HG03520 (cell line): ENCODE measurements around the gene ZNF366.

Source experiments
- ATAC-seq: cut with Tn5 transposase; IDR thresholded peaks from one replicate; pipeline ENCODE4 v1.9.1; 2021; ENCODE audit warnings: mild to moderate bottlenecking, moderate library complexity; ENCODE audit not compliant: unreplicated experiment

ZNF366 gene

DNA sequence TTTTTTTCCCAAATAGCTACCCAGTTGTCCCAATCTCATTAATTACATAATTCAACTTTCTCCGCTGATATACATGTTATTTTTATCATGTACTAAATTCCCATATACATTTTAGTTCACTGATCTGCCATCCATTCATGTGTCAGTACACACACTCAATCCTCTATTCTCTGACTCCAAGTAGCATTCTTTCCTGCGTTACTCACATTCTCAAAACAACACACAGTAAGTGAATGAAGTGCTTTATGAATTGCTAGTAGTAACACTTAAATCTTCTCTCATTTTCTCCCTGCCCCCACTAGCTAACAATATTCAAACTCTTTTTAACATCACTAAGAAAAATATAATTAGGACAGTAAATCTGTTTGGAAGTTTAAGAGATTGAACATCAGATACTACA, 8.9 kb downstream of the ZNF366 start:
- ATAC-seq = no peak

DNA sequence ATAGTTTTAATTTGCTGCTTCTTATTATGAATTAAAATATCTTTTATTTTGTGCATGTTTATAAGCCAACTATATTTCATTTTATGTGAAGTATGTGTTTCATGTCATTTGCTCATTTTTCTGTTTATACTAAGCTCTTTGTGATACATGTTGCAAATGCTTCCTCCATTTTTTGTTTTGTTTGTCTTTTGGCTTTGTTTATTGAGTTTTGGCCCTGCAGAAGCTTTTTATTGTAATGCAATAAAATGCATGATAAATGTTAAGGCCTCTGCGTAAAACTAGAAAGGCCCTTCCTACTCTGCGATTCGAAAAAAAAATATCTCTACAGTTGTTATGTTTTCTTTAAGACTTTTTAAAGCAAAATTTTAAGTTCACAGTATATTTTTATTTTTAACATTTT, 9.4 kb downstream of the ZNF366 start:
- no peak for ATAC-seq

DNA sequence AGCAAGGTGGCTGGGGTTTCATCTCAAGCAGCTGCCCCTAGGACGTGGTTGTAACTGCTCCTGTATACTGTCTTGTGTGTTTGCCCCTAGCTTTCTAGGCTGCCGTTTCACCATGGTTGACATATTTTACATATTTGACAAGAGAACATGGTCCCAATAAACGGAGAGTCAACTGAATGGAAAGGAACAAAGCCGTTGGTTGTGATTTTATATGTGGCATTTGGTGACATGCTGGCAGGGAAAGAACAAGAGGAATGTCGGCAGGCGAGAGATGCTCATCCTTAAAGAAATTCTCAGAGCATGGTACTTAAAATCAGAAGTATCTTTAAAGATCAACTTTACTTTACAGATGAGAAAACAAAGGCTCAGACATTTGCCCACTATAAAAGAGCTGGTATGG, 11.8 kb downstream of the ZNF366 start:
- no peak for ATAC-seq

DNA sequence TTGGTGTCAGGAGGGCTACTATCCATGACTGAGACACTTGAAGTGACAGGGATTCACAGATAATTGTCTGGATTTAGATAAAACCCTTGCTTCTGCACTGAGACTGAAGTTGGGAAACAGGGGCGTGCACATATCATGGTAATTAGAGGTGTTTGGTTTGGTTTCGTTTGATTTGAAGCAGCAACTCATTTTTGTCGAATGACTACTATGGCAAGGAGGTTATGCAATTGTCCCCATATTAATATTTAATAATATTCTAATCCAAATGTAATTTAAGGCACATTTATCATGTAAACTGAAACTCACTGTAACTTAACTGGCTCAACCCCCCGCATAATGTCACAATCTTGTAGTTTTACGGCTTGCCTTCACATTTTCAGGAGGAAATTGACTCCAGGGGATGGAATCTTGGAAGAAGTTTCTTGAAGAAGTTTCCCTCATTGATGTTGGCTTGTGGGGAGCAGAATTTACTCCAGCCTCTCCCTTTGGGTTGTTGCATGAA, 12.5 kb downstream of the ZNF366 start:
- ATAC-seq = no peak

DNA sequence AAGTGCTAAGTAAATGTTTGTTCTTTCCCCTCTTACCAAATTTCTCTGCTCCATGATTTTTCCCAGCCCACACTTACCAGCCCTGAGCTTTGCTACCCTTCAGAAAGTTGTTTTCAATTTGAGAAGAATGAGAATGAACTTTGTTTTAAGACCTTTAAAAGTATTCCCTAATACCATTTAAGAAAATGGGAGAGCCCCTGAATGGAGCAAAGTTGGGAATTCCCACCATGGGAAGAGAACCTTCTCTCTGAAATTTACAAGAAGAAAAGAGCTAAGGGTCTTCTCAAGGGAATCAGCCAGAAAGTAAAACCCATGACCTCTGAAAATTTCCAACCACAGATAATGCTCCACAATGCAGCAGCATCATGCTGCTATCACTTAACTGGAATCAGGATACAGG, 17.7 kb downstream of the ZNF366 start:
- ATAC-seq = no peak

DNA sequence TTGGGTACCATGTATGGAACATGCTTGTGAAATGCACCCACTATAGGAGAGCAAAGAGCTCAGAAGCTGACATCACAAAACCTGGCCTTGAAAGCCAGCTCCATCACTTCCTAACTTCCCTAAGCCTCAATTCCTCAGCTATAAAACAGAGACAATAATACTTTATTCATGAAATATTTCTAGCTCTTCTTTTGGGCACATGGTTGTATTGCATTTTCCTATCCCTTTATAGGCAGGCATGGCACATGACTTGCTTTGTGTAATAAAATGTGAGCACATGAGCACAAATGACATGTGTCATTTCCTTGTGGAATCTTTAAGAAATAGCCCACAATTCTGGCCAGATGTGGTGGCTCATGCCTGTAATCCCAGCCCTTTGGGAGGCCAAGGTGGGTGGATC, 18.5 kb downstream of the ZNF366 start:
- ATAC-seq = no peak

DNA sequence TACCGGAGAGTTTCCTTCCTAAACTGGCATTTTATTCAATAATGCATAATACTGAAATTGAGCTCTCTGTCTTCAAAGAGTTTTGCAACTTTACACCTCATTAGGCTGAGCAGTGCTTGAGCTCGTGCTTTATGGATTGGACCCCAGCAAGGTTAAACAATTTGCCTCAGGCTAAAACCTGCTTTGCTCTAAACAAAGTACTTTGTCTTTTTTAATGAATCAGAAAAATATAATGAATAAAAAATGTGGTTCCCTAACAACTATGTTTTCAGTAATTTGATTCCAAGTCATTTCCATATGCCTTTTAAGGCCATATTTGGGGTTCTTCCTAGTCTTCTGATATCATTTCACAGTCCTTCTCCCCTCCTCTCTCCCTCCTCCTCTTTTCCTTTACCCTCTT, 20.0 kb downstream of the ZNF366 start:
- no peak for ATAC-seq

DNA sequence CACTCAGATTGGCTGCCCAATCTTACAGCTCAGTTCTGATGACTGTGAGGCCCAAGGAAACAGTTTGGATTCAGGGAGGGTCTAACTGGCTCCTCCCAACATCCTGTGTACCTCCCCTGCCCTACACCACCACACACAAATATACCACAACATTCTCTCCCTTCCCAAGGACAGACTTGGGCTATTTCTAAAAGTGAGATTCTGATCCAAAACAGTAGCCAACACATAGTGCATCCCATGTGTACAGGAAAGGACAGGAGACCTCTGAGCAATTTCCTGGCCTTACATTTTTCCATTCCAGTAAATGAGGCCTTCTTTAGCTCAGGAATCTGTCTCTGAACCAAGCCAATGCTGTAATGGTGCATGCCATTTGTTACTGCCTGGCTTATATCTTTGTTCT, 20.8 kb downstream of the ZNF366 start:
- no peak for ATAC-seq

DNA sequence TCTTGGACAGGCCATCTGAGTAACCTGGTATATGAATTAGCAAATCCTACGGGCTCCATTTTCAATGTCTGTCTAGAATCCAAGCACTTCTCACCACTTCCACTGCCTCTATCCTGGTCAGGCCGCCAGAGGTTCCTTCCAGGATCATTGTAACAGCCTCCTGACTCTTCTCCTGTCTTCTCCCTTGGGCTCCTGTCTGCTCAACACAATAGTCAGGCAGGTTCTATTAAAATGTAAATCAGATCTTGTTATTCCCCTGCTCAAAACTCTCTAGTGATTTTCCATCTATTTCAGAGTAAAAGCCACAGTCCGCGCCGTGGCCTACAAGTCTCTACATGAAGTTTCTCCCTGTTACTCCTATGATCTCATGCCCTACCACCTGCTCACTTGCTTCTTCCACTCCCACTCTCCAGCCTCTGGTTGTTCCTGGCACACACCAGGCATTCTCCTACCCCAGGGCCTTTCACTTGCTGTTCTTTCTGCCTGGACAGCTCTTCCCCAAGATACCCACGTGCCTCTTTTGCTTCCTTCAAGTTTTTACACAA, 21.7 kb downstream of the ZNF366 start:
- ATAC-seq = no peak

DNA sequence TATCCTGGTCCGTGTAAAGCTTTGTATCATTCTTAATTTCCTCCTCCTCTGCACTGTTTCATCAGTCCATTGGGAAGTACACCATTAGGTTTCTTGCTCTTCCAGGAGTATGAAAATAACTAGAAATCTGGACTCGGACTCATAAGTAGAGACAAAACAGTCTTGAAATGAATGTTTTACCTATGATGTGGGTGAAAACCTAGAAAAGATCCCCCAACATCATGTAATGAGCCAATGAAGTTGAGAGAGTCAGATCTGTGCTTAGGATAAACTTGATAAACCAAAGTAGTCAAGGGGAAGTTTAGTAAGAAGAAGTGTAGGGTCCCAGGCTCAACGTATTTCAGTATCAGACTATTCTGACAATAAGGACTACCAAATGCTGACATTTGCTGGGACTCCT, 25.2 kb downstream of the ZNF366 start:
- ATAC-seq = no peak

DNA sequence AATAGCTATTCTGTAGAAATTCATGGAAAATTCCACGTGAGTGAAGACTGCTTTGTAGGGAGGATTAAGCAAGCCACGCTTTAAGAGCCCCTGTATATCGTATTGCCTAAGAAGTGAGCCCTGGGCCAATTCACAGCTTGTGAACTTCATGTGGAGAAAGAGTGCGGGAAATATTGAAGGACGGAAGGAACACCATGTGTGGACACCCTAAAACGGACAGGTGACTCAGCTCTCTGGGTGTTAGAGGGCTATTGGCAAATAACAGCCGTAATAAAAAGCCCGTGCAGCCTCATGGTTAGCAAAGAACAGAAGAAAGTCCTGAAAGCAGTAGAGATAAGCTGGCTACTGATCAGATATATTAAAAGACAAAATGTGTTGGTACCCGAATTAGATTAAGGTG, 26.4 kb downstream of the ZNF366 start:
- ATAC-seq = no peak

DNA sequence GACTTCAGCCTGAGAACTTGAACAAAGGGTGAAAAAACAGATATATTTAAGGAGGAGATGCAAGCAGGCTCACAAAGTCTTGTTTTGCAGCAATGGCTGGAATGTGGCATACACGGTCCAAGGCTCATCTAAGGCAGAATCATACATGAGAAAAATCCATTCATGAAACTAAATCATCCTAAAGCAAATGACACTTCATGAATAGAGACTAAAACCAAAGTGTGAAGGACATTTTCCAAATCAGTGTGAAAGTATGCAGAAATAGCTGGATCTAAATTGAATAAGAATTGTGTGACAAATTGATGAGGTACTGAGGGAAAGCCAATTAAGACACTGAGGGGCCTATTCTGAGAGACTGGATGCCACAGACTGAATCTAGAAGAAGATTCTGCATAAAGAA, 27.3 kb downstream of the ZNF366 start:
- no peak for ATAC-seq

DNA sequence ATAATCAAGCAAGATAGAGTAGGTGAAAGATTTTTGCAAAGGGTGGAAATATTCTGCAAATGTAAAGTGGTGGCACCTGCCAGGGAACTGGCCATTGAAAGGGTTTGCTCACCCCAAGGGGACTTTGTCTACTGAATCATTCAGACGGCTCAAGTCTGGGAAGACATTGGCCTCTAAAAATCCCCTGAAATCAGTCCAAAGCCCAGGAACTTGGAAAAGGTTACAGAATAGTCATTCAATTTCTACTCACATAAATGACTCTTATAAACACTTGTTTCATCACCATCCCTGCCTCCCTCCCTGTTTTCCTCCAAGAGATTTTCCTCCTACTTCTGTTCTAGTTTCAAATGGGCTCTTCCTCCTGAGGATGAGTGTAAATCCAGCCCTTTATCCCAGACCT, 28.5 kb downstream of the ZNF366 start:
- ATAC-seq = no peak

DNA sequence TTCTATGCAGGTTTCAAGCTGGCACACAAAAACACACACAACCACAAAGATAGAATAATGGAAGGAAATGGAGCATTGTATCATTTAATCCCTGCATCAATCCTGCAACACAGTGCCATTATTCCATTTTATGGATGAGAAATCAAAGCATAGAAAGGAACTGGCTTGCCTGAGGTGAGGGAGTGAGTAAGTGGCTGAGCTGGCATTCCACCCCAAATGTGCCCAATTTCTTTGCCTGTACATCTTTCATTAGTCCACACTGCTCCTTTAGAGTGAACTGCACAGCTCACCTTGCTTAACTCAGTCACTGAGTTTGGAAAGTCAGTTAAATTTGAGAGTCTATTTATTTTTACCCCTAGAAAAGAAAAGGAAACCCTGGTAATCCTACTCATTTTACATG, 28.9 kb downstream of the ZNF366 start:
- ATAC-seq = no peak

DNA sequence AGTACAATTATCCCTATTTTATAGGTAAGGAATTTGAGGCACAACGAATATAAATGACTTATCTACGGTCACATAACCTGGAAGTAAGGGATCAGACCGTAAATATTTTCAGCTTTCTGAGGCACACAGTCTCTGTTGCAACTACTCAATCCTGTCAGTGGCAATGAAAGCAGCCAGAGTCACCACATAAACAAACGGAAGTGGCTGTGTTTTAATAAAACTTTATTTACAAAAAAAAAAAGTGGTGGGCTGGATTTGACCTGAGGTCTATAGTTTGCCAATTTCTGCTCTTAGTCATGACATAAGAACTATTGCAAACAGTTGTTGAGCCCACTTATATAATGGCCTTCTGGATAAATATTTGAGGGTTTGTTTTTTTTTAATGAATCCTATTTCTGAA, 29.6 kb downstream of the ZNF366 start:
- ATAC-seq = no peak

DNA sequence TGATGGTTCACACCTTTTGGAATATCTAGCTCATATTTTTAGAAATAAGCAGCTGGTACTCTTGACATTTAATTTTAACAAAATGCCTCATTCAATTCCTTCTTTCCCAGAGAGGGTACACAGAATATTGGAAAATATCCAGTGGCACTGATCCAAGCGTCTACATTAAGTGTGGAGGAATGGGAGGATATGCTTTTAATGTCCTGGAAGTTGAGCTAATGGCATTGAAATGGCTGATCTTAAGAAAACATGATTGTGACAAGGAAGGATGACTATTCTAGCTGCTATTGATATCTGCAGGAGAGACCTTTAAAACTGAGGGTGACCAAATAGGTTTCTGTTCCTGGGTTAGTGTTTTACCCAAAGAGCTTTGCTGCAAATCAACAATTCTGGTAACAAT, 30.0 kb downstream of the ZNF366 start:
- no peak for ATAC-seq

DNA sequence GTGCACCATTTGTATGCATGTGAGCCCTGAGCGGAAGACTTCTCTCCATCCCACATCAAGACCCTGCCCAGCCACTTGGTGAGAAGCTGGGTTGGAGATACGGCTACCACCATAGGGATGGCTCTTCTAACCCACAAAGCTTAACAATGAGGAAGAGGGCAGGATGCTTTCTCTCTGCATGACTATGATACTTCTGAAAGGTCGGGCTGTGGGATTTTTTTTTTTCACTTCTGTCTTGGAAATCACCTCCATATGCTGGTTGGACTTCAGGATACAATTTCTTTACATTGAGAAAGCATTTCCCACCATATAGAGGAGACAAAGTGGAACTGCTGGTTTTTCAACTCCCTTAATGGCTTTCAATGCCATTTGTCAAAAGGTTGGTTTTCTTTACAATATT, 30.5 kb downstream of the ZNF366 start:
- no peak for ATAC-seq

DNA sequence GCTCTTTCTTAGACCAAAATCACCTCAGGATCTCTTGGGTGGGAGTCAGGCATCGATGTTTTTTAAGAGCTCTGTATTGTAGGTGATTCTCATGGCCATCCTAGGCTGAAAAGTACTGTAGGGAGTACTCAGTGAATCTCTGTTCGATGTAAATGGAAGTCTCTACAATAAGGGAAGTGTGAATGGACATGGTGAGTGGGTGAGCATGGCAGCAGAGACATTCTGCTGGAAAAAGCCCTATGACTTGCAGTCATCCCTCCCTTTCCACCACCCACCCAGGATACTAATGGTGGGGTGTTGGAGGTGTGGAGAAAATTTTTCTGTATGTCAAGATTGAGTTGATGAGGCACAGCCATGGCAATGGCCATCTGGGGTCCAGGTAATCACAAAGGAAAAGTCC, 30.9 kb downstream of the ZNF366 start:
- no peak for ATAC-seq

DNA sequence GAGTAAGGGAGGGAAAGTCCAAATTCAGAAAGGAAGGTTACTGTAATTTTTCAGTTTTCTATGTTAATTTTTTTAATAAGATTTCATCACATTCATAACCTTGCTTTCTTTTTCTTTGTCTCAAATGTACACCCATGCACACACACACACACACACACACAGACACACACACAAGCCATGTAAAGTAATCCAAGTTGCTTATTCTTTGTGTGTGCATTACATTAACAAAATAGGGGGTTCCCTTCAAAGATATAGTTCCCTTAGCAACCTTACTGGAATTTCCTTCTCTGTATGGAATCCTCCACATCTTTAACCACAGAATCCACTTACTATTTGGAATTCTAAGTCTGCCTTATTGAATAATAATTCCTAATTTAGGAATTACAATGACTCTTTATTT, 32.7 kb downstream of the ZNF366 start:
- no peak for ATAC-seq

DNA sequence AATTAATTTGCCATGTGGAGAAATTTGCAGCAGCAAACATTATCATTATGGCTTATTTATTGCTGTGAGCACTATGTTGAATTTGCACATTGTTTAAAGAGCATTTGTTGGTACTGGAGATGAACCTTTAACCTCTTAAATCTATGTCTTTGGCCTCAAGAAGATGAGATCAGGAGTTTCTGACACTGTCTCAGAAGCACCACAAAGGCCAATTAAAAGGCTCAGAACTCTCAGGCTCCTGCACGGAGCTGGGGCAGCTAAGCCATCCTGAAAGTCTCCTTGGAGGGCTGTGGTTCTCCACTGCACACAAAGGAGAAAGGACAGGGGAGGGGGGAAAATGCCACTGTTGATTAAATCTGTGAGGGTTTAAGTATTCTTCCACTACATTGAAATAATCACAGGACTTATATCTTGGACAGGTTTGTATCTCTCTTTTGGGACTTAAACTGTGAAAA, 33.1 kb downstream of the ZNF366 start:
- no peak for ATAC-seq

DNA sequence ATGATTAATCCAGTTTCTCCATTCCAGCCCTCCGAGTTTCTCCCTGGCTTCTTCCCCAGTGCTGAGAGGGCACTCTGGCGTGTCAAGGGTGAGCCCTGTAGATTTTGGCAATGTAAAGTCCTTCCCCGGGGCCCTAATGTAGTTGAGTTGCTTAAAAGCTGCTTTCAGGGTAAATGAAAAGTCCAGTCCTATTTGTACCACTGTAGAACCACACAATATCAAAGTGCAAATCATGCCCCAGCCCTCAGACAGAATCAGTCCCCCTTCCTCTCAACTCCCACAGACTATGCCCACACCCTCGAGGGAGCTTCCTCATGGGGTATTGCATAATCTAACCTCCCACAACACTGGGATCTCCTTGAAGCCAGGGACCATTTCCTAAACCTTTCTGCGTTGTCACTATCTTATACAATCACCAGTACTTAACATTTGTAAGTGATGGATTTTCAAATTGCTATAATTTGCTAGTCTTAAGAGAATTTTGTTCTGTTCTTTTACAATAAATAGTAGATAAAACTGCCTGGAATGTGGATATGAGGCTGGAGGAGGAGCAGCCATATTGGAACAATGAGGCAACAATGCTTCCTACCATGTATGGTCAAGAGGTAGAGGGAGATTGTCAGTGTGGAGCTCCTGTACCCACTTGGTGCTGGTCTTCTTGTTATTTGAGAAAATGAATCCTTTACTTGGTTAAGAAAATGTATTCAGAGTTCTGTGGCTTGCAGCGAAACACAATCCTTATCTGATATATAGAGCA, 34.4 kb downstream of the ZNF366 start:
- no peak for ATAC-seq

DNA sequence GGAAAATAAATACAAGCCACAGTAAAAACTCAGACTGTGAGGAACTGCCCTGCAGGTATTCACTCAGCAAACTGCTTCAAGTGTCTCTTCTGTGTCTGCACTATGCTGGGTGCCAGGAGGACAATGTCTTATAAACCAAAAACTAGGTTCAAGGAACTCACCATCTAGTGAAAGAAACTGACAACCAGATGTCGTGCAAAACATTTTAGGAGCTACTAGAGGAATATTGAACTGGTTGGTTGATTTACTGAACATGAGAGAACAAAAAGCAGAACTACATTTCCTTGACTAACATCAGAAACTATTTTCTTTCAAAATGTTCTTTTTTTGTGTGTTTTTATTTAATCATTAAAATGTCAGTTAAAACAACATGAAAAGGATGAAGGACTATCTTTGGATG, 35.2 kb downstream of the ZNF366 start:
- ATAC-seq = no peak

DNA sequence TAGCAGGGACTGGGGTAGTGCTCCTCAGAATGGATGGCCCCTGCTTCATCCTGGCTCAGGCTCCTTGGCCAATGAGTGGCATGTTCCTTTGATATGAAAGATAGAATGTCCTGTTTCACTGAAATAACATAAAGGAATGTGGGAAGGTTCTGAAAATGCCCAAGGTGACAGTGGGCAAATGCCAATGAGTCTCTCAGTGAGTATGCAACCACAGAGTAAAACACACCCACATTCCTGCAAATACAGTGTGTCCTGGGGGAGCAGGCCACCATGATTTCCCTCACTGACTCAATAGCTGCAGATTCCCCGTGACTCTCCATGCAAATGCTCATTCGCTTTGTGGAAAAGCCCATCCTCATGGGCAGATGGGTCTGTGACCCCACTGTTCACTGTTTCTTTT, 36.4 kb downstream of the ZNF366 start:
- no peak for ATAC-seq
